Endothelial cell (in vitro differentiated cells): ENCODE measurements around the gene PTTG1. TPM values are rescaled to one million over a fixed set of nuclear protein-coding genes. Genes with fewer than 3 reads are reported as not detected.

Experiments
- microRNA-seq: library from miRNA; unstranded; fragments of <30 nt; microRNA quantifications from one replicate; pipeline ENCODE4, GENCODE V29; 2020; ENCODE audit not compliant: unreplicated experiment
- total RNA-seq: library from RNA; stranded (reverse); fragmentation: NEBNext Ultra II Directional; extraction: Animal tissue kit (Norgen Biotek cat#: 25700); gene quantifications from one replicate; pipeline ENCODE4 v1.2.1, GENCODE V29; 2021; ENCODE audit not compliant: unreplicated experiment

Gene PTTG1
- total RNA-seq, 1 donor from 2014 or later, result 25.1 TPM

Small RNA genes lying within 50 kb of the gene (microRNA-seq; reads per million reads assigned to microRNA genes)
- not detected for gene MIR3142

Other genes starting within 250 kb of the PTTG1 start
- gene FABP6, start 192.3 kb upstream of the PTTG1 start, total RNA-seq, result 1.2 TPM
- gene CCNJL, start 109.3 kb upstream of the PTTG1 start, total RNA-seq, result 65.0 TPM
- gene C1QTNF2, start 51.2 kb upstream of the PTTG1 start, total RNA-seq, result not detected
- 3.2 TPM for gene FAM200C, start 21.8 kb upstream of the PTTG1 start, total RNA-seq
- 53.1 TPM for gene SLU7, start 2.8 kb upstream of the PTTG1 start, total RNA-seq